Measurements from ENCODE around the gene OSBPL9. TPM values are rescaled to one million over a fixed set of nuclear protein-coding genes. Genes with fewer than 3 reads are reported as not detected.

OSBPL9 gene
- total RNA-seq, 1 experiment from 2014 or later: 188 TPM

DNA sequence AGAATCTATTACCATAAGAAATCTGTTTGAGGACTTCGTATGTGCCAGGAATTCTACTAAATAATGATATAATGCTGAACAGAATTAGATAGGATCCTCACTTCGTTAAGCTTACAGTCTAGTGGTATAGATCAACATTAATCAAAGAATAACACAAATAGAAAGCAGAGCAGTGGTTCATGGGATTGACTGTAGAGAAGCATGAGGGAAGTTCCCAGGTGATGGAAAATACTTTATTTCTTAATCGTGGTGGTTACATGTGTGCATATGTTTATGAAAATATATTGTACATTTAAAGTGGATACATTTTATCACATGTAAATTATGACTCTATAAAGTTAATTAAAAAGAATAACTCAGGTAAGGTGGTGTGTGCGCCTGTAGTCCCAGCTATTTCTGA is 110.5 kb downstream of the OSBPL9 start:
- no peak for DNase-seq
- Histone ChIP-seq H3K4me3 (no peak overlapping the region), H3K9me3 (ENCODE audit: insufficient read depth, low read depth) (no peaks in the 10 kb centered on the region), H3K4me1 (replicated peaks; ENCODE audit: insufficient read depth) (peaks cover 32% of the 10 kb centered on the region), H3K27me3 (ENCODE audit: insufficient read depth, low read depth) (no peaks in the 10 kb centered on the region), H3K9me2 (ENCODE audit: insufficient read depth) (no peaks in the 10 kb centered on the region), H3K4me2 (no peak overlapping the region), H2AFZ (no peak overlapping the region), H3F3A (ENCODE audit: insufficient read depth, low read depth) (peaks cover 51% of the 10 kb centered on the region), H3K79me2 (ENCODE audit: low read depth) (peaks cover 67% of the 10 kb centered on the region), H3K36me3 (ENCODE audit: low read depth) (no peaks in the 10 kb centered on the region), H3K27ac (no peak overlapping the region), H4K20me1 (ENCODE audit: insufficient read depth) (no peaks in the 10 kb centered on the region)
- intact Hi-C loops (cut with micrococcal nuclease; ENCODE audit: unreplicated experiment): loop anchor here (5.0 kb wide), 2 partner anchors 65 to 105 kb away; no protein-coding TSS in a partner anchor
- CTCF ChIA-PET: no interaction called here
- POLR2A ChIA-PET (ENCODE audit: unreplicated experiment): no interaction called here
- no TSS peak for BruUV-seq (replicated peaks)
- TF ChIP-seq, protein P1, sequence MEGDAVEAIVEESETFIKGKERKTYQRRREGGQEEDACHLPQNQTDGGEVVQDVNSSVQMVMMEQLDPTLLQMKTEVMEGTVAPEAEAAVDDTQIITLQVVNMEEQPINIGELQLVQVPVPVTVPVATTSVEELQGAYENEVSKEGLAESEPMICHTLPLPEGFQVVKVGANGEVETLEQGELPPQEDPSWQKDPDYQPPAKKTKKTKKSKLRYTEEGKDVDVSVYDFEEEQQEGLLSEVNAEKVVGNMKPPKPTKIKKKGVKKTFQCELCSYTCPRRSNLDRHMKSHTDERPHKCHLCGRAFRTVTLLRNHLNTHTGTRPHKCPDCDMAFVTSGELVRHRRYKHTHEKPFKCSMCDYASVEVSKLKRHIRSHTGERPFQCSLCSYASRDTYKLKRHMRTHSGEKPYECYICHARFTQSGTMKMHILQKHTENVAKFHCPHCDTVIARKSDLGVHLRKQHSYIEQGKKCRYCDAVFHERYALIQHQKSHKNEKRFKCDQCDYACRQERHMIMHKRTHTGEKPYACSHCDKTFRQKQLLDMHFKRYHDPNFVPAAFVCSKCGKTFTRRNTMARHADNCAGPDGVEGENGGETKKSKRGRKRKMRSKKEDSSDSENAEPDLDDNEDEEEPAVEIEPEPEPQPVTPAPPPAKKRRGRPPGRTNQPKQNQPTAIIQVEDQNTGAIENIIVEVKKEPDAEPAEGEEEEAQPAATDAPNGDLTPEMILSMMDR (conservative IDR thresholded peaks at IDR 0.05): no peak
- no peak for TF ChIP-seq EZH2 (IDR thresholded peaks at IDR 0.05; ENCODE audit: low read depth)

DNA sequence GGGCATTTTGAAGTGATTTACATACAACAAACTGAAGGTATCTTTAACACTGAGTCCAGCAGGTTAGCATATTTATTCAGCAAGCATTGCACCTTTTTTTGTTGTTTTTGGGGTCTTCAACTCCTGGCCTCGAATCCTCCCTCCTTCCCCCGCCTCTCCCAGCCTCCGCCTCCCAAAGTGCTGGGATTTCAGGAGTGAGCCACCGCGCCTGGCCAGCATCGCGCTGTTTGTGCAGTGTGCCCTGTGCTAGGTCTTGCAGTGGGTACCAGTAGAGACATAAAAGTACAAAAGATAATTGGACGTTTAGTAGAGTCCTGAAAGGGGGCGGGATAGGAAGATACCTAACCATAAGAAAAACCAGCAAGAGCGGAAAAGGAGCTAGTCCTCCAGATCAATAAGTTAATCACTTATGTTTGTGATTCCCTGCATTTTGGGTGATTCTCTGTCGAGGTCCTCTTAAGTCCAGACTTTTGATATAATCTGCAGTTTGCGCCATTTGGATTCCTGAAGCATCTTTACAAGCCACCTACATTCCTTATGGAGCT is 111.8 kb downstream of the OSBPL9 start:
- H3K4me2 ChIP-seq: peak overlapping the region; percentile 81
- no peaks in the 10 kb centered on the region for H3K9me2 ChIP-seq (ENCODE audit: insufficient read depth)
- H3K9me3 ChIP-seq (ENCODE audit: insufficient read depth, low read depth): no peaks in the 10 kb centered on the region
- no peaks in the 10 kb centered on the region for H3K36me3 ChIP-seq (ENCODE audit: low read depth)
- CTCF ChIA-PET: interaction anchor here (0.9 kb wide), 1 partner anchor 432 kb away, joined by 3 read pairs; no protein-coding TSS in a partner anchor
- peak overlapping the region; percentile 79 for H2AFZ ChIP-seq
- H3K4me1 ChIP-seq (replicated peaks; ENCODE audit: insufficient read depth): peaks cover 42% of the 10 kb centered on the region
- intact Hi-C loops (cut with micrococcal nuclease; ENCODE audit: unreplicated experiment): loop anchor here (1.0 to 5.0 kb wide), 3 partner anchors 66 to 170 kb away; no protein-coding TSS in a partner anchor
- H3F3A ChIP-seq (ENCODE audit: insufficient read depth, low read depth): peaks cover 56% of the 10 kb centered on the region
- DNase-seq: no peak
- TF ChIP-seq, protein P1 (conservative IDR thresholded peaks at IDR 0.05): no peak
- TF ChIP-seq EZH2 (IDR thresholded peaks at IDR 0.05; ENCODE audit: low read depth): no peak
- H3K27me3 ChIP-seq (ENCODE audit: insufficient read depth, low read depth): no peaks in the 10 kb centered on the region
- H4K20me1 ChIP-seq (ENCODE audit: insufficient read depth): no peaks in the 10 kb centered on the region
- H3K79me2 ChIP-seq (ENCODE audit: low read depth): peaks cover 70% of the 10 kb centered on the region
- no TSS peak for BruUV-seq (replicated peaks)
- peak overlapping the region; percentile 60 for H3K4me3 ChIP-seq
- POLR2A ChIA-PET (ENCODE audit: unreplicated experiment): interaction anchor here (0.6 kb wide), 1 partner anchor 487 kb away, joined by 3 read pairs; no protein-coding TSS in a partner anchor
- H3K27ac ChIP-seq: peak overlapping the region; percentile 66

DNA sequence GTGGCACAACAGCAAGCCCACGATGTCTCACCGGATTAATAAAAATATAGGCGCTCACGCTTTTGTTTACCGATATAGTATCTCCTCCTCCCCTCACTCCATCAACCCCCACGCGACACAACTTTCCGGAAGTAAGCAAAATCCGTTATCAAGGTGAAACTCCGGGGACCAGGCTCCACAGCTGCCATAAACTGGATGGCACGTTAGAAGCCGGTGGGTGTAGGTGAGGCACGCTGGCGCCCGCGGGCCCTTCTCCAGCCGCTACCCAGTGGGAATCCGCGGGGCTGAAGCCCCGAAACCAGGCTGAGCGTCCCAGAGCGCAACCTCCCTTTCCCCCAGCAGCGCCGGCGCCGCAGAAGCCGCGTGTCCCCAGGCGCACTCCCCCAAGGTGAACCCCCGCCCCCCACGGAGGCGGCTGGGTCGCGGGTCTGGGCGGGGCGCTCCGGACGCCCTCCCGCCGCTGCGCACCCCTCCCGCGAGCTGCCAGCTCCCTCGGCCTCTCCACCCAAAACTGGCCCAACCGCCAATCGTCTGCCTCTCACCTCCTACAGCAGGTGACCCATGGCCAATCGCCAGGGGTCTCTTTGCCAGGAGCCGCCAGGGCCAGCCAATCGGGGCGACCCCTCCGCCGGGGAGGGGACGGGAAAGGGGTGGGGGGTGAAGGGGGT is 112.4 kb downstream of the OSBPL9 start:
- CTCF ChIA-PET: interaction anchor here (0.9 kb wide), 1 partner anchor 432 kb away, joined by 3 read pairs; no protein-coding TSS in a partner anchor
- POLR2A ChIA-PET (ENCODE audit: unreplicated experiment): interaction anchor here (0.6 to 0.7 kb wide), 2 partner anchors 139 to 488 kb away, joined by 3 read pairs; no protein-coding TSS in a partner anchor

More for the DNA sequence above, 112.4 kb downstream of the OSBPL9 start:
- Histone ChIP-seq H3K27ac (peak overlapping the region; percentile 66), H3K79me2 (ENCODE audit: low read depth) (peaks cover 76% of the 10 kb centered on the region), H2AFZ (peak overlapping the region; percentile 79), H3K4me3 (peak overlapping the region; percentile 60), H3F3A (ENCODE audit: insufficient read depth, low read depth) (peaks cover 58% of the 10 kb centered on the region), H3K9me3 (ENCODE audit: insufficient read depth, low read depth) (no peaks in the 10 kb centered on the region), H3K27me3 (ENCODE audit: insufficient read depth, low read depth) (no peaks in the 10 kb centered on the region), H3K36me3 (ENCODE audit: low read depth) (no peaks in the 10 kb centered on the region), H3K9me2 (ENCODE audit: insufficient read depth) (no peaks in the 10 kb centered on the region), H4K20me1 (ENCODE audit: insufficient read depth) (peaks cover 4% of the 10 kb centered on the region; the same call in 1 of the 2 replicates), H3K4me1 (replicated peaks; ENCODE audit: insufficient read depth) (peaks cover 48% of the 10 kb centered on the region), H3K4me2 (peak overlapping the region; percentile 81)
- BruUV-seq (replicated peaks): TSS peak; percentile 96
- DNase-seq: peak; percentile 91 to 99
- intact Hi-C loops (cut with micrococcal nuclease; ENCODE audit: unreplicated experiment): loop anchor here (1.0 to 5.0 kb wide), 3 partner anchors 67 to 171 kb away; no protein-coding TSS in a partner anchor
- TF ChIP-seq, protein P1 (conservative IDR thresholded peaks at IDR 0.05): no peak
- no peak for TF ChIP-seq EZH2 (IDR thresholded peaks at IDR 0.05; ENCODE audit: low read depth)
